Testis (tissue), 2 donors: ENCODE results near the gene UGT2B17.

Source experiments
- POLR2A ChIP-seq: fragments of 450-650 bp; IDR thresholded peaks from one replicate; pipeline ENCODE4 v1.6.1; 2017; ENCODE audit warnings: antibody characterized with exemption, mild to moderate bottlenecking, moderate library complexity
- TF ChIP-seq, protein P1 (sequence below), 3 experiments: fragments of 450-650 bp in 2 of 3; fragments of 200-600 bp in 1 of 3; sonication (generic) in 1 of 3; IDR thresholded peaks; one replicate each; pipeline ENCODE4 v1.5.1; 2016 to 2019; ENCODE audit warnings: antibody characterized with exemption in 3 of 3, mild to moderate bottlenecking in 2 of 3, moderate library complexity in 1 of 3

DNA sequence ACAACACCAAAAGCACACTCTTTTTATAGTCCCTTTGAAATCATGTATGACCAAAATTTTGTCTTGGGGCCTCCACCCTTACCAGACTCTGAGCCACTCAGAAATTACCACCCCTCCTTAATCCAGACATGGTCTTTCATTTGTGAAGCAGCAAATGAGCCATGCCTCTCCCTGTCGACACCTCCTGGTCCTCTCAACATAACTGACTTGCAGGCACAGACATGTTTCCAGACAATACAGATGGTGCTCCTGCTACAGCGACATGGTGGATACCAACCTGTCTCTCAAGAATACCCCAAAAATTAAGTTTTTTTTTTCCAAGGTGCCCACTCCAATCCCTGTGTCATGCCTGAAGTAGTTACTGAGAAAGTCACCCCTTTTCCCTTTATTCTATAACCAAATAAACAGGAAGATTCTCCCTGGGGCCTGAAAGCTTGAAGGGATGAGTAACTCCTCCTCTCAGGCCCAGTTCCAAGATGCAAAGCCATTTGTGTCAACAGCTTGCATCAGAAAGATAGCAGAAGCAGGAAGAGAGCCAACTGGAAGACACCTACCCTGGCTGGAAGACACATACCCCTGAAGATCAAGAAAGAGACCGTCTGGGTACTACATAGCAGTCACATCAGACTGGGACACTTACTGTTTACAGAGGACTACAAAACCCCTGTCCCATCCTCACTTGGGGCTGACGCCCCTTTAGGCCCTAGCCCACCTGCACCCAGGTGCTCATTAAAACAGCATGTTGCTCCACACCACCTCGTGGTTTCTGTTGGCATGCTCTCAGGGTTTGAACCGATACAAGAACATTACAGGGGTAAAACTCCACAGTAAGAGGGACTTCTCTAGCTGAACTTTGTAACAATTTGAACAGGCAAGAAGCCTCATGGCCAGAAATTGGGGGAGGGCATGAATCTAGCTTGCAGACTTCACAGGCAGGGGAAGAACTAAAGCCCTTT lies 5.5 kb upstream of the UGT2B17 start:
- TF ChIP-seq, protein P1, sequence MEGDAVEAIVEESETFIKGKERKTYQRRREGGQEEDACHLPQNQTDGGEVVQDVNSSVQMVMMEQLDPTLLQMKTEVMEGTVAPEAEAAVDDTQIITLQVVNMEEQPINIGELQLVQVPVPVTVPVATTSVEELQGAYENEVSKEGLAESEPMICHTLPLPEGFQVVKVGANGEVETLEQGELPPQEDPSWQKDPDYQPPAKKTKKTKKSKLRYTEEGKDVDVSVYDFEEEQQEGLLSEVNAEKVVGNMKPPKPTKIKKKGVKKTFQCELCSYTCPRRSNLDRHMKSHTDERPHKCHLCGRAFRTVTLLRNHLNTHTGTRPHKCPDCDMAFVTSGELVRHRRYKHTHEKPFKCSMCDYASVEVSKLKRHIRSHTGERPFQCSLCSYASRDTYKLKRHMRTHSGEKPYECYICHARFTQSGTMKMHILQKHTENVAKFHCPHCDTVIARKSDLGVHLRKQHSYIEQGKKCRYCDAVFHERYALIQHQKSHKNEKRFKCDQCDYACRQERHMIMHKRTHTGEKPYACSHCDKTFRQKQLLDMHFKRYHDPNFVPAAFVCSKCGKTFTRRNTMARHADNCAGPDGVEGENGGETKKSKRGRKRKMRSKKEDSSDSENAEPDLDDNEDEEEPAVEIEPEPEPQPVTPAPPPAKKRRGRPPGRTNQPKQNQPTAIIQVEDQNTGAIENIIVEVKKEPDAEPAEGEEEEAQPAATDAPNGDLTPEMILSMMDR (IDR thresholded peaks at IDR 0.05), result no peak
- TF ChIP-seq POLR2A, result no peak
